Left ventricle myocardium inferior (tissue), 1 donor: ENCODE data around the gene MRPL37. TPM values are rescaled to one million over a fixed set of nuclear protein-coding genes. Genes with fewer than 3 reads are reported as not detected.

ENCODE experiments used
- DNase-seq: peaks from one replicate; pipeline ENCODE4 v3.0.0-alpha.2; 2020
- H3K27ac ChIP-seq: fragments of 200-600 bp; replicated peaks from 2 replicates; pipeline ENCODE4 v1.8.0; 2021
- H3K27me3 ChIP-seq: fragments of 200-600 bp; 2 replicates; pipeline ENCODE4 v1.8.0; 2021; ENCODE audit warnings: low read depth
- H3K36me3 ChIP-seq: fragments of 200-600 bp; 2 replicates; pipeline ENCODE4 v1.8.0; 2021
- H3K4me1 ChIP-seq: fragments of 200-600 bp; 2 replicates; pipeline ENCODE4 v1.8.0; 2021
- H3K4me3 ChIP-seq: fragments of 200-600 bp; 2 replicates; pipeline ENCODE4 v1.8.0; 2021; ENCODE audit warnings: mild to moderate bottlenecking, moderate library complexity
- H3K9me3 ChIP-seq: fragments of 200-600 bp; replicated peaks from 2 replicates; pipeline ENCODE4 v1.8.0; 2021
- intact Hi-C: fragments of 100-400 bp; cut with micrococcal nuclease; formaldehyde crosslinking; loops from one replicate; pipeline ENCODE4 v1.11.0; 2022
- total RNA-seq: library from RNA; stranded (reverse); fragmentation: NEBNext Ultra II Directional; extraction: Animal tissue kit (Norgen Biotek cat#: 25700); gene quantifications from one replicate; pipeline ENCODE4 v1.2.1, GENCODE V29; 2021
- TF ChIP-seq, protein P1 (sequence below): fragments of 200-600 bp; IDR thresholded peaks from 2 replicates; pipeline ENCODE4 v1.8.0; 2021; ENCODE audit warnings: antibody characterized with exemption, mild to moderate bottlenecking, borderline replicate concordance
- donor health status: DM: no; HTN: yes; CAD: no; lungs with severe emphysema.

MRPL37 gene
- total RNA-seq, 1 donor from 2014 or later, result 78.3 TPM

DNA sequence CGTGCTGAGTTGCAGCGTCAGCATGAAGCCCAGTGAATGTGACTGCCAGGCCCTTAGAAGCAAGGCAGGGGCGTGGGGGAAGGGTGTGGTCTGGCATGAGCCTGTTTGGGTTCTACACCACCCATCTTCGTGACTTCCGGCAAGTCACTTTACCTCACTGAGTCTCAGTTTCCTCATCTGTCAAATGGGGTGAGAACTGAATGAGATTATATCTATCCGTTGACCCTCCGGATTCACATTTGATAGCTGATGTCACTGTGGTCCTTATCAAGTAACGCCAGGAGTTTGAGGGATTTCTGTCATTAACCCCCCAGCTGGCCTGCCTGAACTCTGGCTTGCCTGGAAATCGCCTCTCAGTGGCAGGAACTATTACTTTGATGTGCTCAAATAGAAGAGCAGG, 15.6 kb downstream of the MRPL37 start:
- peaks cover 80% of the 10 kb centered on the region for H3K36me3 ChIP-seq
- intact Hi-C loops, result no loop called here

DNA sequence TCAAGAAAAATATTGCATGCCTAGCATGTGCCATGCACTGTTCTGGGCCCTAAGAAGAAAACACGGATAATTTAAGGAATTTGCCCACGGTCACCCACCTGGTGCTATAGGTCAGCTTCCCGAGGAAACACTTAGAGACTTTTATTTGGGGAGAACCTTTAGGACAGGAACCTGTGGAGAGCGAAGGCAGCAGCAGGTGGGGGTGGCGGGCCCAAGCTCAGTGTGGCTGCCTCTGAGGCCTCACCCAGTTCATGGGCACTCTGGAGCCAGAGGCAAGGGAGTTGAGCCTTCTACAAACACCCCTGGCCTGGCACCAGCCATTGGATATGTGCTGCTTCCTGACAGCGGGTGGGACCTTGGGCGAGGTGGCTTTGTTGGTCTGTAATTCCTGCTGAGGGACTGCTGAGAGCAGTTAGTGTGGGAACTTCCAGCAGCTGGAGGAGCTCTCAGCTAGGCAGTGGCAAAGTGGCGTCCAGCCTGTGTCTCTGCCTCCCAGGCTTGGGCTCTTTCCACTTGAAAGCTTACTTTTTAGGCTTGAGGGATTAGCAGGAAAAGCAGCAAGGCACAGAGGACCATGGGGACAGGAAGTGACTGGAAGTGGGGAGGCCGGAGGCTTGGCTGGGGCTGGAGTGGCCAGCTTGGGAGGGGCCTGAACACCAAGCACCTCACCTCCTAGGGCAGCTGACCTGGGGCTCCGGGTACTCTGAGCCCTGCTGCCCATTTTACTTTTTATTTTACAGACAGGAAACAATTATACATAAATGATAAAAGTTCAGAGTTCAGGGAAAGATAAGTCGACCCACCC, 19.1 kb downstream of the MRPL37 start:
- no peak for DNase-seq
- no peak overlapping the region for H3K4me3 ChIP-seq
- intact Hi-C loops, result no loop called here
- H3K36me3 ChIP-seq, result peaks cover 44% of the 10 kb centered on the region
- H3K9me3 ChIP-seq, result no peaks in the 10 kb centered on the region
- TF ChIP-seq, protein P1, sequence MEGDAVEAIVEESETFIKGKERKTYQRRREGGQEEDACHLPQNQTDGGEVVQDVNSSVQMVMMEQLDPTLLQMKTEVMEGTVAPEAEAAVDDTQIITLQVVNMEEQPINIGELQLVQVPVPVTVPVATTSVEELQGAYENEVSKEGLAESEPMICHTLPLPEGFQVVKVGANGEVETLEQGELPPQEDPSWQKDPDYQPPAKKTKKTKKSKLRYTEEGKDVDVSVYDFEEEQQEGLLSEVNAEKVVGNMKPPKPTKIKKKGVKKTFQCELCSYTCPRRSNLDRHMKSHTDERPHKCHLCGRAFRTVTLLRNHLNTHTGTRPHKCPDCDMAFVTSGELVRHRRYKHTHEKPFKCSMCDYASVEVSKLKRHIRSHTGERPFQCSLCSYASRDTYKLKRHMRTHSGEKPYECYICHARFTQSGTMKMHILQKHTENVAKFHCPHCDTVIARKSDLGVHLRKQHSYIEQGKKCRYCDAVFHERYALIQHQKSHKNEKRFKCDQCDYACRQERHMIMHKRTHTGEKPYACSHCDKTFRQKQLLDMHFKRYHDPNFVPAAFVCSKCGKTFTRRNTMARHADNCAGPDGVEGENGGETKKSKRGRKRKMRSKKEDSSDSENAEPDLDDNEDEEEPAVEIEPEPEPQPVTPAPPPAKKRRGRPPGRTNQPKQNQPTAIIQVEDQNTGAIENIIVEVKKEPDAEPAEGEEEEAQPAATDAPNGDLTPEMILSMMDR, result no peak
- H3K27me3 ChIP-seq, result no peaks in the 10 kb centered on the region
- peaks cover 34% of the 10 kb centered on the region for H3K4me1 ChIP-seq
- H3K27ac ChIP-seq, result peak overlapping the region; percentile 70

More for the DNA sequence above, 15.6 kb downstream of the MRPL37 start:
- H3K27me3 ChIP-seq, result no peaks in the 10 kb centered on the region
- H3K4me3 ChIP-seq, result no peak overlapping the region
- H3K27ac ChIP-seq, result no peak overlapping the region
- H3K9me3 ChIP-seq, result no peaks in the 10 kb centered on the region
- TF ChIP-seq, protein P1, result no peak
- H3K4me1 ChIP-seq, result peaks cover 19% of the 10 kb centered on the region
- DNase-seq, result no peak

DNA sequence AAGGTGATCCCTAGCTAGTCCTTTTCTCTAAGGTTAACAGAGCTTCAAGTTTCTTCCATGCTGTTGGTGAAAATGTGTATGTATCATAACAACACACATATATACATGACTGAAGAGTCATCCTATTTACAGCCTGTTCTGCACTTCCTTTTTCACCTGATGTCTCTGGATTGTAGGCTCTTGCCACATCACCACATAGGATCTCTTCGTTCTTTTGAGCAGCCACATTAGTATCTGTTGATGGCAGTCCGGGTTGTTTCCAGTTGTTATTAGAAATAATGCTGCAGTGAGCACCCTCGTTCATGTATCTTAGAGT, 19.7 kb downstream of the MRPL37 start:
- H3K27ac ChIP-seq, result peak overlapping the region; percentile 70
- no peak for DNase-seq
- peak overlapping the region; percentile 39 for H3K4me3 ChIP-seq
- peaks cover 34% of the 10 kb centered on the region for H3K4me1 ChIP-seq
- H3K27me3 ChIP-seq, result no peaks in the 10 kb centered on the region
- TF ChIP-seq, protein P1, result no peak
- H3K36me3 ChIP-seq, result peaks cover 38% of the 10 kb centered on the region
- intact Hi-C loops, result no loop called here
- no peaks in the 10 kb centered on the region for H3K9me3 ChIP-seq

DNA sequence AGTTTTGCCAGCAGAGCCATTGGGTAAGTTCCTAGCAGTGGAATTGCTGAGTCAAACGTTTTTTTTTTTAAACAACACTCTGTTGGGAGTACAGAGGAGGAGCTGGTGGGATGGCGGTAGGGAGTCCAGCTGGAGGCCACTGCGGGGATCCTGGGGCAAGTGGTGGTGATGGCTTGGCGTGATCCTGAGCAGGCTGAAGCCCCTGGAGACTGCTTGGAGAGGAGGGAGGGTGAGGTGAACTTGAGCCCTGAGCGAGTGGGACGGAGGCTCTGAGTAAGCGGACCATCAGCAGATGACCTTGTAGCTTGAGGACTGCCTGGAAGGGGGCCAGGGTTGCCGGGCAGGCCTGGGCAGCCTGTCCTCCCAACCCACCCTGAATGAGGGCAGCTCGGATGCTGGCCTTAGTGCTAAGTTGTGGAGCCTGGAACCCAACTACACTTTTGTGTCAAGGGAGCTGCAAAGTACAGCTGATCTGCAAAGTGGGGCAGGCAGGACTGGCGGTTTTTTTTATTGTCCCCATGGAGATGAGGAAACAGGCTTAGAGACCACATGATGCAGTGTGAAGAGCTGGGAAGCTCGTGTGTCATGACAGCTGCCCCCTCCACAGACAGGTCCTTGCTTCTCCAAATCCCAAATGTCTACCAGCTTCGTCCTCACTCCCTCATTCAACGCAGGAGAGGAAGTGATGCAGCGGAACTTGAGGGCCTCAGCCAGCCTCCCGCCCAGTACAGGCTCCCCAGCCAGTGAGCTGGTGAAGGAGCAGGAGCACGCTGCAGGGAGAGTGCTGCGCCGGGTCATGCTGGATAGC, 20.2 kb downstream of the MRPL37 start:
- no peaks in the 10 kb centered on the region for H3K27me3 ChIP-seq
- peak; percentile 65 for DNase-seq
- H3K27ac ChIP-seq, result peak overlapping the region; percentile 70
- intact Hi-C loops, result no loop called here
- no peaks in the 10 kb centered on the region for H3K9me3 ChIP-seq
- peak overlapping the region; percentile 39 for H3K4me3 ChIP-seq
- H3K4me1 ChIP-seq, result peaks cover 34% of the 10 kb centered on the region
- H3K36me3 ChIP-seq, result peaks cover 37% of the 10 kb centered on the region
- TF ChIP-seq, protein P1, result no peak

DNA sequence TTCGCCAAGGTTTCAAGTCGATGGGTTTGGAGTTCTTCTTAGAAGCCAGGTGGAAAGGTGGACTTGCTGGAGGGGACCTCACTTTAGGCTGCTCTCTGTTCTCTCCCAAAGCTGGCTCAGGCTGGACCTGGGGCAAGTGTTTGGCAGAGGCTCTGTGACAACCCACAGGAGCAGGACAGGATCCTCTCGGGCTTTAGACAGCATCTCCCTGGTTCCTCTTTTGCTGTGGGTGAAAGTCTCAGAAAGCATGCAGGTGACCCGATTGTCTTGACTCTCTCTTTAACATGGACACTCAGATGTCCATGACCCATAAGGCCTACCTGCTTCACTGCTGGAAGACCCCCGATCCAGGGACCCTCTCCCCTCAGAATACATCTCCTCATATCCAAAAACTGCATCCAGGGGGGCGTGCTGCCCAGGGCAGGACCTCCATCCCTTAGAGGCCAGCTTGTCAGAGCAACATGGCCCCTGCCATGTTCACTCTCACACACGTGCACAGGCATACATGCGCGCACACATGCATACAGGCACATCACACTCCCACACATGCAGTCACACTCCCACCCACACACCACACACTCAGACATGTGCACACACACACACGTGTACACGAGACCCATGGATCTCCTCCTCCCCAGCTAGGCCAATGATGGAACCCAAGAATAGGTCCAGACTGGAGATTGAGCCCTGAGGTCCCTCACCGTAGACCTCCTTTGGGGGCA, 21.3 kb downstream of the MRPL37 start:
- no peak for DNase-seq
- Histone ChIP-seq H3K36me3 (peaks cover 36% of the 10 kb centered on the region), H3K27me3 (no peaks in the 10 kb centered on the region), H3K9me3 (no peaks in the 10 kb centered on the region), H3K4me3 (no peak overlapping the region), H3K4me1 (peaks cover 34% of the 10 kb centered on the region), H3K27ac (peak overlapping the region; percentile 70)
- intact Hi-C loops, result no loop called here
- TF ChIP-seq, protein P1, result no peak
